ENCODE measurements around the gene MPPED1.
A peak's percentile ranks its signal among the peaks of the same experiment; 100 is the strongest.

Gene MPPED1

DNA sequence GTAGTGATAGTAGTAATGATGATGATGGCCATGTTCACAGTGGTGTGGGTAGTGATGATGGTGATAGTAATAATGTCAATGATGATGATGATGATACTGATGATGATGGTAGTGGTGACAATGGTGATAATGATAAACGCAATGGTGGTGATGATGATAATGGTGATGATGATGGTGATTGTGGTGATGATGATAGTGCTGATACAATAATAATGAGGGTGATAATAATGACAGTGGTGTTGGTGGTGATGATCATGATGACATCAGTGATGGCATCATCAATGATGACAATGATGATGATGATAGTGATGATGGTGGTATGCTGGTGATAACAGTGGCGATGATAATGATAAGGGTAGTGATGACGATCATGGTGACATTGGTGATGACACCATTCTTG, 92.3 kb downstream of the MPPED1 start:
- DNase-seq = no peak

DNA sequence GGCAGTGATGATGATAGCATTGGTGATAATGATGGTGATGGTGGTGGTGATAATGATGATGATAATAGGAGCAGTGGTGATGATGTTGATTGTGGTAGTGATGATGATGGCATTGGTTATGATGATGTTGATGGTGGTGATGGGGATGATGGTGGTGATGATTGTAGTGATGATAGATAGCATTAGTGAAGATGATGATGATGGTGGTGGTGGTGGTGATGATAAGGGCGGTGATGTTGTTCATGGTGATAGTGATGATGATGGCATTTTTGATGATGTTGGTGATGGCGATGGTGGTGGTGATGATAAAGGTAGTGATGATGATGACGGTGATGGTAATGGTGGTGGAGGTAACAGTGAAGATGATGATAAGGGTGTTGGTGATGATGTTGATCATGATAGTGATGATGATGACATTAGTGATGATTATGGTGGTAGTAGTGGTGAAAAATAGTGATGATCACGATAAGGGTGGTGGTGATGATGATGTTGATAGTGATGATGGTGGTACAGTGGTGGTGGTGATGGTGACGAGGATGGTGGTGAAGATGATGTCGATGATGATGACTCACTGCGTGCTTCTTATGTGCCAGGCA, 93.0 kb downstream of the MPPED1 start:
- no peak for DNase-seq

DNA sequence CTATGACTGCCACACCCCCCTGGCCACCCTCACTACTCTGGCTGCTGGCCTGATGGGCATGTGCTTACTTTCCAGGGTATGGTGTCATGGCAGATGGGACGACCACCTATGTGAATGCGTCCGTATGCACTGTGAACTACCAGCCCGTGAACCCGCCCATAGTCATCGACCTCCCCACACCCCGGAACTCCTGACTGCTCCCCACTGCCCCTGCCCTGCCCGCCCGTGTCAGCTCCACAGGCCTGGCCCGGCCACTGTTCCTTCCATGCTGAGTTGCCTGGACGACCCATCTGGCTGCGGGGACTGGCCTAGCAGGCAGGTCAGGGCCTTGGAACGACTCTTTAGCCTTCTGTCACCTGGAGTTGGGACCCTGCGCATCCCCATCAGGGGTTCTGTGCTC, 93.6 kb downstream of the MPPED1 start:
- no peak for DNase-seq

DNA sequence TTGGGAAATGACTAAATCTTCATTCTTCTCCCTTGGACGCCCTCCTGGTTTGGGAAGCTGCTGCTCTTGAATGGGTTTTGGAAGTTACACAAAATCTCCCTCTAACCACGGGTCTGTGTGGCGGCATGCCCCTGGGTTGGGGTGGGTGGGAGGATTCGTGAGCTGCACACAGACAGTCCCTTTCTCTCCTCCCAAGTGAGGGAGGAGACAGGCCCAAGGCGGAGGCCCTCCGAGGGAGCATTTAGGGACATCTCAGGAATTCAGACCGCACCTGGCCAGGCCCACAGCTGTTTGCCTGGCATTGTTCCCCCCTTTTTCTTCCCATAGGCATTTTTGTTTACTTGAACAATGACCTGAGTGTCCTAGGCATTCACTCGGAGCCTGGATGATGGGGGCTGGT, 94.1 kb downstream of the MPPED1 start:
- no peak for DNase-seq

DNA sequence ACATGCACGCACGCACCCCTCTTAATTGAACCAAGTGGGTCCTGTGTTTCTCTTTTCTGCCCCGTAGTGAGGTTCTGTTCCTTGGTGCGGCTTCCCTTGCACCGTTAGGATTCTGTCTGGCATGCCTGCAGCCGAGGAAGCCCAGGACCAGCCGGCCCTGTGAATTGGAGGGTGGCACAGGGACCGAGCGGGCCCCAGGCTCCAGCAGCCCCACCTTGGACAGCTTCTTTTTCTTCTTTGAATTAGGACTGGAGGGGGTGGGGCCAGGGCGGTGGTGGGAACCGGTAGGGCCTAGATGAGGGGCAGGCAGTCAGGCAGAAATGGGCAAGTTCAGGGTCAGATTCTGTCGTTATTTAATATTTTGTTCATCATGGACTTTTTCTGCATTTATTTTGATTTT, 94.7 kb downstream of the MPPED1 start:
- no peak for DNase-seq

DNA sequence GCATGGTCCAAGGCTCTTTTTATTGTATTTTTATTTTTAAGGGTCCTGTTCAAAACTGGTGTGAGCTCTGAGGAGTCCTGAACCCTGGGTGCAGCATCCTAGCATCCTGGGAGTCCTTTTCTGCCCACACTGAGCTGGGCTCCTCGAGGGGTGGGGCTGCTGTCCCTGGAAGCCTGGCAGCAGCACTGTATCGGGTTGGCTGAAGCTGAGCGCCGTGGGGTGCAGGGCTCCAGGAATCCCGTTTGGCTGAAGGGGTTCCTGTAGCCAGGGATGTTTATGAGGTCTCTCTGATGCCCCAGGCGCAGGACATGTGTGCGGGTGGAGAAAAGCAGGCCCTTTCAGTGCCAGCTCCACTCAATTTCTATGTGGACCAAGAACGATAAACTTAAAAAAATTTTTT, 95.4 kb downstream of the MPPED1 start:
- DNase-seq = no peak

DNA sequence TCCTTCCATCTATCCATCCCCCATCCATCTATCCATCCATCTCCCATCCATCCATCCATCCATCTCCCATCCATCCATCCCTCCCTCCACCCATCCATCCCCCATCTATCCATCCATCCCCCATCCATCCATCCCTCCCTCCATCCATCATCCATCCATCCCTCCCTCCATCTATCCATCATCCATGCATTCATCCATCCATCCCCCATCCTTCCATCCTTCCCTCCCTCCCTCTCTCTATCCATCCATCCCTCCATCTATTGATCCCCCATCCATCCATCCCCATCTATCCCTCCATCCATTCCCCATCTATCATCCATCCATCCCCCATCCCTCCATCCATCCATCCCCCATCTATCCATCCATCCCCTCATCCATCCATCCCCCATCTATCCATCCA, 96.7 kb downstream of the MPPED1 start:
- no peak for DNase-seq

DNA sequence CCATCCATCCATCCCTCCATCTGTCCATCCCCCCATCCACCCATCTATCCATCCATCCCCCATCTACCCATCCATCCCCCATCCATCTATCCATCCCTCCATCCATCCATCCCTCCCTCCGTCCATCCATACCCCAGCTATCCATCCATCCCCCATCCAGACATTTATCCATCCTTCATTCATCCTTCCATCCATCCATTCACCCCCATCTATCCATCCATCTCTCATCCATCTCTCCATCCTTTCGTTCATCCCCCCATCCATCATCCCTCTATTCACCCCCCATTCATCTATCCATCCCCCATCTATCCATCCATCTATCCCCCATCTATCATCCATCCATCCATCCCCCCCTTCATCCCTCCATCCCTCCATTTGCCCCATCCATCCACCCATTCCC, 97.5 kb downstream of the MPPED1 start:
- DNase-seq = no peak

DNA sequence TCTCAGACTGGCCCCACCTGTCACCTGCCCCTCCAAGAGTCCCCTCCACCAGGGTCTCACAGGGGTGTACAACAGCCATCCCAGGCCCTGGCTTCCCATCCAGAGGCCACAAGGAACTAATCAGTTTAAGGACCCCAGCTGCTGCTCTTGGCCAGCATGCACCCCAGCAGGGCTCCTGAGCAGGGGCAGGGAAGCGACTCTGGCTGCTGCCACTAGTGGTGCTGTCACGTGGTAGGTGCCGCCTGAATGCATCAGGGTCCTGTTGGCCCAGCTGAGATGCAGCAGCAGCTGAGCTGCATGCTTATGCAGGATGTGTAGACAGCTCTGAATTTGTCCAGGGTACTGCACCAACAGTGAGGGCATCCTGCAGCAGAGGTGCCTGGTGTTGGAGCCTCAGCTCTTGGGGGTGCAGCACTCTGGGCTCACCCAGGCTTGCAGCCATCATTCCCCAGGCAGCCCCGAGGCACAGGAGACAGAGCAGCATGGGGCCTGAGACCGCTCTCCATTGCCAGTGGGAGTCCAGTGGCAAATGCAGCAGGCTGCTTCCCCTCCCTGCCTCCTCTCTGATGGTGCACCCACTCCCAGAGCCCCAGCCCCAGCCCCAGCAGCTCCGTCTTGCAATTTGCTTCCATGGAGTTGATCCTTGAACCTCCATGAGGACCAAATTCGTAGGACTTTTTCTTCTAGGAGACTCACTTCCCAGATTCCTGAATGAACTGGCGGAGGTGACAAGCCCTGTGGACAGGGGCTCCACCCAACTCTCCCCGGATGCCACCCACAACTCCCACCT, 98.7 kb downstream of the MPPED1 start:
- DNase-seq = no peak

DNA sequence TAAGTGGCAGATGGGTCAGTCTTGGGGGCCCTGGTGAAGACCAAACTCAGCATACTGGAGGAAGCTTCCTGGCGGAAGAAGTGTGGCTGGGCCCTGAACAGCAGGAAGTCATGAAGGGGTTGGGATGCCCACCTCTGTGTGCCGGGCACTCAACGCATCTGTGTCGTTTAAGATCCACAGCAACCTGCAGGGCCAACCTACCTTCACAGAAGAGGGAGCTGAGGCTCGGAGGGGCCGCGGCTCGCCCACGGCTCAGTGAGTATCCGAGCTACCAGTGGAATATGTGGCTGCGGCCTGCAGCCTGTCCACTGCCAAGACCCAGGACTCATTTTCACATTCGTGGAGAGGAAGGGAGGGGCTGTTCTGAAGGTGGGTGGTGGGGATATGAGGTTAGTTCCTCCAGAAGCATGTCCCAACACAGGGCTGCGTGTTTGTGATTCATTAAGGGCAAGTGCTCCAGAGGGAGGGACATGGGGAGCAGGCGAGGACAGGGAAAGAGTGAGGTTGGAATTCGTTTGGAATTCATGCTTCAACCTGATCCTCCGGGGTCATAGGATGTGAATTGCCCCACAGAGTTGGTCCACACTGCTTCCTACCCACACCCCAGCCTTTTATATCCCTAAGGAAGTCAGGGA, 99.6 kb downstream of the MPPED1 start:
- DNase-seq = no peak

DNA sequence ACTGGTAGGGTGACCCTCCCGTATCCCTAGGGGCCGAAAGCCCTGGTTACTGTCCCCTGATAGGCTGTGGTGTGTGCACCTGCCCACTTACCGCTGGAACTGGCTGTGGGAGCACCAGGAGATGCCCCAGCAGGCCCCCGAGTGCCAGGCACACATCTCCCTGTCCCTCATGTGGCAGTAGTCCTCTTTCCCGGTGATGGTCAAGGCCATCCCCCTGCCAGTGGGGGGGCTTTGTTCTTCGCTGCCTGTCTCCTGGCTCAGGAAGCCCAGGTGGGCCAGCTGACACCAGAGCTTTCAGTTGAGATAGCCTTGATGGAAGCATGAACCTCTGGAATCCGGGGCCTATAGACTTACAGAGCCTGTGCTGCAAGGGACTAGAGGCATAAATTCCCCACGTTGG, 100.5 kb downstream of the MPPED1 start:
- no peak for DNase-seq

DNA sequence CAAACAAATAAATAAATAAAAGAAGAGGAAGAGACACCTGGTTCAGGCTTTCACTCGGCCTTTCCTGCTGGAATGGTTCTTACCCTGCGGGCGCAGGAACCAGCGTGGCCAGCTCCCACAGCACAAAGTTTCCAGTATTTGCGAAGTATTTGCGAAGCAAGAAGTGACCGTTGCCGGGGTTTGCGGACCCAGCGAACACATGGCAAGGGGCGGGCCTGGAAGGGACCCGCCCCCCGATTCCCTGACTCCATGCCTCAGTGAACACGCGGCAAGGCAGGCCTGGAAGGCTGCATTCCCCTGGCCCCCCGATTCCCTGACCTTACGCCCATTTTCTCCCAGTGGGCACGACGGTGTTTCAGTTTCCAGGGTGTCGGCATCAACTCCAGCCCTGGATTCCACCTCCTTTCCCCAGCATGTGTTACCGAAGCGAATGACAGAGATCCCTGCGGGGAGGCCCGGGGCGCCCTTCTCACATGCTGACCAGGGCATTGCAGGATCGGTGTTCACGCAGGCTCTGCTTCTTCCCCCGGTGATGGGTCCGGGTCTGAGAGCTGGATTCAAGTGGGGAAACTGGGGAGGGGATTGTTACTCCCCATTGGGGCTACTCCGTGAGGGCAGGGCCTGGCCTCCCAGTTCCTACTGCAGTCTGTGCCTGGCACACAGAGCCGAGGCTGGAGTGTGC, 102.8 kb downstream of the MPPED1 start:
- no peak for DNase-seq

DNA sequence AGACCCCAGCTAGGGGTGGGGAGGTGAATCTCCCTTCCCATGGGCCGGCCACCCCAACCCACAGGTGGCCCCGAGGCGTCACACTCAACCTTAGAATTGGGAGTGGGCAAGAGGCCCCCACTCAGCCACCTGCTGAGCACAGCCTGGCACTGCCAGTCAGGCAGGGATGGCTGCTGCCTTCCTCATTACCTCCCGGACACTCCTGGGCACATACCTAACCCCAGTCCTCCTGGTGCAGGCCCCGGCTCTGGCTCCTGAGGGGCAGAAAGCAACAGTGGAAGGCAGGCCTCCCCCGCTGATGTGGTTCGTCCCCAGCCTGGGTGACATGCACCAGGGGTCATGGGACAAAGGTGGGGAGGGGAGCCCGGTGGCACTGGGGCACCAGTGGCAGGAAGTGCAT, 103.6 kb downstream of the MPPED1 start:
- DNase-seq = no peak

DNA sequence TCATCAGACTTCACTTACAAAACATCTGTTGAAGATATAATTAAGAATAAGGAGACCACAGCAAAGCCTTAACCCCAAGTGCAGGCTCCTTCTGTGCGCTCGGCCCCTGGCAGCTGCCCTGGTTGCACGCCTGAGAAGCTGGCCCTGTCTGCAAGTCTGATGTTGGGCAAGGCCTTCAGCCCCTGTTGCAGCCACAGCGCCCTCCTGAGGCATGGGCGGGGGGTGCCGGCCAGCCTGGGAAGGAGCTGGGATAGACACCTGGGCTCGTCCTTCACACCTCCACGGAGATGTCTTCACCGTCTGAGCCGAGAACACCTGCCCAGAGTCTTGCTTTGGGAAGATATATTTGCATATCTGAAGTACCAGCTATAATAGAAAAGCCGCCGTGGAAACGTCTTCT, 104.1 kb downstream of the MPPED1 start:
- no peak for DNase-seq

DNA sequence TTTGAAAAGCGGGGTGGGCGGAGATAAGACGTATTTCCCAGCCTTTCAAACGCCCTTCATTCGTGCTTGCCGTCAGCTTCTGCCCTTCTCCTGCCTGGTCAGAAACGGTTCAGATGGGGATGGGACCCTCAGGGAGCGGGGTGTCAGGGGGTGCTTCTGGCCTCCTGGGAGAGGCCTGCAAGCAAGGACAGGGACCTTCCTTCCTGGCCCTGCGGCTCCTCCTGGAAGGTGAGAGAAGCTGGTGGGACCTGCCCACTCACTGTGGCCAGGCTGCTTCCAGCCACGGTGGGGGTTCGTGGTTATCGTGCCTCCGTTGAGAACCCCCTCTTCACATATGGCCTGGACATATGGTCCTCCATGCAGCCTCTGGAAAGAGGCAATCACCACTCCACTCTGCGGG, 104.6 kb downstream of the MPPED1 start:
- DNase-seq = no peak

DNA sequence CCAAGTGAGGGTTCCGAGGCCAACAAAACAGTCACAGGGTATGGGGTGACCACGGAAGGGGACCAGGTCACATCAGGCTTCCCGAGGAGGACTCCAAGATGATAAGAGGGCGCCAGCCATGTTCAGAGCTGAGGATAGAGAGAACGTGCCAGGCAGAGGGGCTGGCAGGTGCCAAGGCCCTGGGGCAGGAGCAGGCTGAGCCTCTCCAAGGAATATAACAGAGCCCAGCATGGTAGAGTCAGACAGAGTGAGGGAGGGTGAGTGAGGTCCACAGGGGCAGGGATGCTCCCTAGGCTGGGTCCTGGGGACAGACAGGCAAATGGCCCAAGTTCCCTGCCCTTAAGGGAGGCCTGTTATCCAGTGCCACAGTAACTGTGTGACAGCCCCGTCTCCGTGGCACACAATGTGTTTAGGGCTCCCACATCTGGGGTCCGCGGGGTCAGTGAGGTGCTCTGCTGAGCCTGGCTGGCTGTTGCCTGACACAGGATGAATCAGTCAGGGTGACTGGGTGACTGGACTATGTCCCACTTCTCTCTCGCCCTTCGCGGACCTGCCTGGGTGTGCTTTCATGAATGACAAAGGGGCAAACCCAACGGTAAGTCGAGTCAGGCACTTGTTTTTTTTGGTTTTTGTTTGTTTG, 105.3 kb downstream of the MPPED1 start:
- no peak for DNase-seq

DNA sequence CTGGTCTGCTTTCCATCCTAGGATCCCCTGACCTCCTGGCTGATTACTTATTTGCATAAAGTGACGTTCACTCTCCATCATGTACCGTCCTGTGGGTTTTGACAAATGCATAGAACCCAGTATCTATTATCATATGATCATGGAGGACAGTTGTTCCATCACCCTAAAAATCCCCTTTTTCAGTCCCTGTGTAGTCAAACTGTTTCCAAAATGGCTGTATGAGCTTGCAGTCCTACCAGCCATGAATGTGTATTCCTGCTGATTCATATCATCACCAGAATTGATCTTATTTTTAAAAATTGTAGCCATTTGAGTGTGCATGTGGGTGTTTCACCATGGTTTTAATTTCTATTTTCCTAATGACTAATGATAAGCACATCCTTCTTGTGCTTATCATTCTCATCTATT, 108.8 kb downstream of the MPPED1 start:
- DNase-seq = no peak

DNA sequence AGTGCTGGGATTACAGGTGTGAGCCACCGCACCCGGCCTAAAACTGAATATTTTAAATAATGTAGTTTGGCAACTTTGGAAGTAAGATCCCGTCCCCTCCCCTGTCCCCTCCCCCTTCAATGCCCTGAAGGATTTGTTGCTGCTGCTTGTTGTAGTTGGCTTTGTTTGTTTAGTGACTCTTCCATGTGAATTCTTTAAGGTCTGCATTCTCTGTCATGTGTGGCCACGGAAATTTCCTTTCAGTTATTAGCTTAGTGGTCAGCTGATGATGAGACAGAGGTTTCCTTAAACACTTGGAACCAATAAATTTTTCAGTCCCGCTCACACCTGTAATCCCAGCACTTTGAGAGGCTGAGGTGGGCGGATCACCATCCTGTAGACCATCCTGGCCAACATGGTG, 109.9 kb downstream of the MPPED1 start:
- peak; percentile 12 for DNase-seq

DNA sequence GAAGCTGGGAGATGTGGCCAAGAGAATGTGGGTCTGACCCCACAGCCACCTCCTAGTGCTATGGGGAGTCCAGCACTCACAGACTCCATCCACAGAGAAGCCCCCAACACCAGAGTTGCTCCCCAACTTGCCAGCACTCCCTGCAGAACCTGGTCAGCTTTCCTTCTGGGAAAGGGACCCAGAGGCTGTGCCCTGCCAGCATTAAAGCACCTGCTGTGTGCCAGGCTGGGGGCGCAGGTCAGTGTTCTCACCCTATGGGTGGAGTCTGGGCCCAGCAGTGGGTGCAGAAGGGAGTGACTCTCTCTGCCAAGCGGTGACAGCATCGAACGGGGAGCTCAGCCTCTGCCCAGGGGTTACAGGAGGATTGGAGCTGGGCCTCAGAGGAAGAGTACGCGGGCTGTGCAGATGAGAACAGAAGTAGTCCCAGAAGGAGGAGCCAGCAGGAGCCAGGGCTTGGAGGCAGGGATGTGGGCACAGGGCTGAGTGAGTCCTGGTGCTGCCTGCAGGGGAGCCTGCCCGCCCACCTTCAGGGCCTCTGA, 114.4 kb downstream of the MPPED1 start:
- no peak for DNase-seq

DNA sequence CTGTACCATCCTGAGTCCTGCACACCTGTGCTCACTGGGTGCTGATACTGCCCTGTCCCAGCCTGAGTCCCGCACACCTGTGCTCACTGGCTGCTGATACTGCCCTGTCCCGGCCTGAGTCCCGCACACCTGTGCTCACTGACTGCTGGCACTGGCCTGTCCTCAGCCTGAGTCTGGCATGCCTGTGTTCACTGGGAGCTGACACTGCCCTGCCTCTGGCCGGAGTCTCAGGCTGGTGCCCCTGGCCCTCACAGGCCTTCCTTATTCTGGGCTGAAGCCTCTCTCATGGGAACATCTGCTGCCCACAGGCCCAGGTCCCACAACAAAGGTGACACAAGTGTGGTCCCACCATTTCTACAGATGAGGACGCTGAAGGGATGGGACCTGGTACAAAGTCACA, 115.1 kb downstream of the MPPED1 start:
- no peak for DNase-seq

DNA sequence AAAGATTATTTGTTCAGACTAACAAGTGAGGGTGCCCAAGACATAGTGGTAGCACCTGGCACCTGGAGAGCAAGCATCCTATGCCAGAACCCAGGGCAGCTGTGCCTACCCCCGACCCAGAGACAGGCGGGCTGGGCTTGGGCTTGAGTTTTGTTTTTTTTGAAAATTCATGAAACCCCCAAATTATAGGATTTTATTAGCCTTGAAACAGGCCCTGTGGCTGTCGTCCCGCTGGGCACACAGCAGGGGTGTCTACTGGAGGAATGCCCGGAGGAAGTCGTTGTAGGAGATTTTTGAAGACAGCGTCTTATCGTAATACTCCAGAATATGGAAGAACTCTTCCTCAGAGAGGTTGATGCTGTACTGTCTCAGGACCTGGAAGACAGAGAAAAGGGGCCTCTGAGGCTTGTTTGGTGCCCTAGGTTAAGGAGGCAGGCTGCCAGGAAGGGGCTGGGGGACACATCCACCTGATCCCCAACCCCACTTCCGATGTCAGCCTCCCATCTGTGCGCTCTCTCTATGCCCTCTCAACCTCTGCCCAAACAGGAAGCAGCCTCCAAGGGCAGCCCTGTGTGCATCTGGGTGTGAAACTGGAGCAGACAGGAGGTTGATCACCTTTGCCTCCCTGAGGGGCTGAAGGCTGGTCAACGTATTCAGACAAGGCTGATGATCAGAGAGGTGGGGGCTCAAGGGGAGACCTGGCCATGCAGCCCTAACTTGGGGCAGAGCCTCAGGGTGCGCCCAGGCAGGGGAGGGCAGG, 117.0 kb downstream of the MPPED1 start:
- no peak for DNase-seq

DNA sequence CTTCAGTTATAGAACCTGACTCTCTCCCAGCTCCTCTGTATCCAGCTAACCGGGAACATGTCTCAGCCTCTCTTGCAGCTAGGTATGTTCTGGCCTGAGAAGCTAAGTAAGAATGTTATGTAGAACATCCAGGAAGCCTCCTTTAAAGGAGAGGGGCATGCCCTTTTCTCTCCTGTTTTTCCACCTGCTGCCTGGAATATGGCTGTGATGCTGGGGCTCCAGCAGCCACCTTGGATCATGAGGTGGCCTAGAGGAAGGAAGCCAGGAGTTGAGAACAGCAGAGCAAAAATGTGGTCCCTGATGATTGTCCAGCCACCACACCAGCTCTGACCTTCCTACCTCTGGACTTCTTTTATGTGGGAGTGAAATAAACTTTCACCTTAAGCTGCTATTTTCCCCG, 117.6 kb downstream of the MPPED1 start:
- DNase-seq = no peak
